Endometrial microvascular endothelial cells (primary cell): Measurements from ENCODE around the gene ASCL2. TPM values are rescaled to one million over a fixed set of nuclear protein-coding genes. Genes with fewer than 3 reads are reported as not detected.

Experiments
- in situ Hi-C: cut with HindIII; loops from 2 replicates; pipeline ENCODE4 v1.10.0; 2017; ENCODE audit warnings: low sequenced_read_pairs, low pct_unique_long_range_greater_than_20kb; ENCODE audit errors: inconsistent ontology term
- total RNA-seq: library from RNA; depleted of rRNA; stranded (reverse); fragments of >200 nt; gene quantifications from one replicate; pipeline ENCODE4 v1.2.3, GENCODE V29; 2015; ENCODE audit errors: inconsistent ontology term

The ASCL2 gene
- total RNA-seq, 1 donor from 2014 or later, result not detected

- in situ Hi-C loops, result no loop called here
Measured at GRCh38 chr11:2265854-2266585, 4.4 kb downstream of the ASCL2 start.

GRCh38 chr11:2265396-2265795, 5.0 kb downstream of the ASCL2 start:
- in situ Hi-C loops, result no loop called here

- in situ Hi-C loops, result no loop called here
Measured at GRCh38 chr11:2264366-2265053, 5.9 kb downstream of the ASCL2 start.

- in situ Hi-C loops, result no loop called here
Measured at GRCh38 chr11:2263724-2264360, 6.5 kb downstream of the ASCL2 start.

- in situ Hi-C loops, result no loop called here
Measured at GRCh38 chr11:2263071-2263565, 7.3 kb downstream of the ASCL2 start.

GRCh38 chr11:2262301-2263070, 7.9 kb downstream of the ASCL2 start:
- in situ Hi-C loops, result no loop called here

GRCh38 chr11:2261436-2262230, 8.8 kb downstream of the ASCL2 start:
- in situ Hi-C loops, result no loop called here

GRCh38 chr11:2260491-2261364, 9.7 kb downstream of the ASCL2 start:
- in situ Hi-C loops, result no loop called here

- in situ Hi-C loops, result no loop called here
Measured at GRCh38 chr11:2259897-2260451, 10.4 kb downstream of the ASCL2 start.

- in situ Hi-C loops, result no loop called here
Measured at GRCh38 chr11:2259466-2259830, 10.9 kb downstream of the ASCL2 start.

GRCh38 chr11:2258501-2259465, 11.6 kb downstream of the ASCL2 start:
- in situ Hi-C loops, result no loop called here

- in situ Hi-C loops, result no loop called here
Measured at GRCh38 chr11:2256951-2257700, 13.3 kb downstream of the ASCL2 start.

- in situ Hi-C loops, result no loop called here
Measured at GRCh38 chr11:2256293-2256913, 14.0 kb downstream of the ASCL2 start.

GRCh38 chr11:2252018-2252417, 18.4 kb downstream of the ASCL2 start:
- in situ Hi-C loops, result no loop called here

- in situ Hi-C loops, result no loop called here
Measured at GRCh38 chr11:2251138-2251537, 19.2 kb downstream of the ASCL2 start.
